ENCODE data around the gene CATSPERE. TPM values are rescaled to one million over a fixed set of nuclear protein-coding genes. Genes with fewer than 3 reads are reported as not detected.

CATSPERE gene
- total RNA-seq, 2 donors from 2014 or later, result 0.33 to 0.42 TPM

- Mint-ChIP-seq H3K27ac (peak overlapping the region; percentile 24), H3K9me3 (peaks cover 2% of the 10 kb centered on the region), H3K27me3 (ENCODE audit: insufficient read depth) (no peaks in the 10 kb centered on the region), H3K4me3 (no peak overlapping the region), H3K4me1 (peaks cover 43% of the 10 kb centered on the region), H3K36me3 (ENCODE audit: low read depth) (peaks cover 11% of the 10 kb centered on the region)
- Histone ChIP-seq H3K4me1 (ENCODE audit: control insufficient read depth, insufficient read depth, low read length) (peaks cover 13% of the 10 kb centered on the region), H3K27ac (ENCODE audit: low read depth, low read length) (no peak overlapping the region), H3K9me3 (ENCODE audit: control insufficient read depth, low read length) (no peaks in the 10 kb centered on the region), H3K4me3 (ENCODE audit: low read length) (no peak overlapping the region), H3K36me3 (ENCODE audit: control insufficient read depth, insufficient read depth, low read length) (peaks cover 6% of the 10 kb centered on the region), H3K27me3 (ENCODE audit: control insufficient read depth, insufficient read depth, low read length, poor library complexity, severe bottlenecking) (no peaks in the 10 kb centered on the region), H3K9ac (ENCODE audit: extremely low read depth, low read length, poor library complexity, severe bottlenecking) (no peak overlapping the region)
- WGBS, 2 experiments (ENCODE audit: insufficient coverage in 1 of 2, insufficient read length in 1 of 2), result 40 to 77% methylated on average over 1 of the region's 1 CpG
- no peak for TF ChIP-seq CTCF (conservative IDR thresholded peaks at IDR 0.05)
- no peak for DNase-seq
Measured at GRCh38 chr1:244444854-244445253, 16.2 kb upstream of the CATSPERE start.

- H3K9me3 ChIP-seq (ENCODE audit: control insufficient read depth, low read length), result no peaks in the 10 kb centered on the region
- WGBS, 2 experiments (ENCODE audit: insufficient coverage in 1 of 2, insufficient read length in 1 of 2), result 100% methylated on average over 1 of the region's 2 CpGs; no CpG with 5 or more reads in 1 of the 2 experiments
- peak overlapping the region; percentile 68 for H3K27ac ChIP-seq (ENCODE audit: low read depth, low read length)
- H3K4me3 ChIP-seq (ENCODE audit: low read length), result no peak overlapping the region
- Mint-ChIP-seq H3K9me3 (peaks cover 2% of the 10 kb centered on the region), H3K36me3 (ENCODE audit: low read depth) (peaks cover 11% of the 10 kb centered on the region), H3K4me3 (no peak overlapping the region), H3K27ac (peak overlapping the region; percentile 50), H3K27me3 (ENCODE audit: insufficient read depth) (no peaks in the 10 kb centered on the region), H3K4me1 (peaks cover 45% of the 10 kb centered on the region)
- H3K9ac ChIP-seq (ENCODE audit: extremely low read depth, low read length, poor library complexity, severe bottlenecking), result no peak overlapping the region
- peaks cover 13% of the 10 kb centered on the region for H3K4me1 ChIP-seq (ENCODE audit: control insufficient read depth, insufficient read depth, low read length)
- DNase-seq, result no peak
- H3K36me3 ChIP-seq (ENCODE audit: control insufficient read depth, insufficient read depth, low read length), result peaks cover 6% of the 10 kb centered on the region
- no peak for TF ChIP-seq CTCF (conservative IDR thresholded peaks at IDR 0.05)
- no peaks in the 10 kb centered on the region for H3K27me3 ChIP-seq (ENCODE audit: control insufficient read depth, insufficient read depth, low read length, poor library complexity, severe bottlenecking)
Measured at GRCh38 chr1:244445320-244446181, 15.5 kb upstream of the CATSPERE start.

GRCh38 chr1:244447024-244447423, 14.0 kb upstream of the CATSPERE start:
- peaks cover 13% of the 10 kb centered on the region for H3K4me1 ChIP-seq (ENCODE audit: control insufficient read depth, insufficient read depth, low read length)
- WGBS, 2 experiments (ENCODE audit: insufficient coverage in 1 of 2, insufficient read length in 1 of 2), result 89% methylated on average over 1 of the region's 1 CpG; no CpG with 5 or more reads in 1 of the 2 experiments
- no peak overlapping the region for H3K4me3 Mint-ChIP-seq

More at GRCh38 chr1:244447024-244447423, 14.0 kb upstream of the CATSPERE start:
- Mint-ChIP-seq H3K4me1 (peaks cover 48% of the 10 kb centered on the region), H3K27me3 (ENCODE audit: insufficient read depth) (no peaks in the 10 kb centered on the region), H3K36me3 (ENCODE audit: low read depth) (peaks cover 11% of the 10 kb centered on the region), H3K27ac (no peak overlapping the region), H3K9me3 (peaks cover 2% of the 10 kb centered on the region)
- Histone ChIP-seq H3K9me3 (ENCODE audit: control insufficient read depth, low read length) (no peaks in the 10 kb centered on the region), H3K27me3 (ENCODE audit: control insufficient read depth, insufficient read depth, low read length, poor library complexity, severe bottlenecking) (no peaks in the 10 kb centered on the region), H3K27ac (ENCODE audit: low read depth, low read length) (no peak overlapping the region), H3K9ac (ENCODE audit: extremely low read depth, low read length, poor library complexity, severe bottlenecking) (no peak overlapping the region), H3K4me3 (ENCODE audit: low read length) (peak overlapping the region; percentile 47), H3K36me3 (ENCODE audit: control insufficient read depth, insufficient read depth, low read length) (peaks cover 6% of the 10 kb centered on the region)
- no peak for TF ChIP-seq CTCF (conservative IDR thresholded peaks at IDR 0.05)
- DNase-seq, result no peak
